Hepatocyte (in vitro differentiated cells): Measurements from ENCODE around the gene MAGI2. TPM values are rescaled to one million over a fixed set of nuclear protein-coding genes. Genes with fewer than 3 reads are reported as not detected.

Source experiments
- DNase-seq: peaks from one replicate; pipeline ENCODE4 v3.0.0-alpha.2; 2016; ENCODE audit warnings: low spot score
- H2AFZ ChIP-seq: fragments of 200-600 bp; sonication (generic); 2 replicates; pipeline ENCODE4 v1.6.0; 2016; ENCODE audit warnings: antibody characterized with exemption, mild to moderate bottlenecking
- H3K27ac ChIP-seq: fragments of 200-600 bp; sonication (generic); 2 replicates; pipeline ENCODE4 v1.5.1; 2016; ENCODE audit warnings: mild to moderate bottlenecking
- H3K27me3 ChIP-seq: fragments of 200-600 bp; sonication (generic); 2 replicates; pipeline ENCODE4 v1.6.1; 2016
- H3K36me3 ChIP-seq: fragments of 200-600 bp; sonication (generic); replicated peaks from 2 replicates; pipeline ENCODE4 v1.5.1; 2016; ENCODE audit warnings: low read depth; ENCODE audit not compliant: insufficient read depth
- H3K4me1 ChIP-seq: fragments of 200-600 bp; sonication (generic); 2 replicates; pipeline ENCODE4 v1.5.1; 2016; ENCODE audit warnings: mild to moderate bottlenecking, moderate library complexity; ENCODE audit not compliant: insufficient read depth
- H3K4me2 ChIP-seq: fragments of 200-600 bp; sonication (generic); 2 replicates; pipeline ENCODE4 v1.6.0; 2016
- H3K4me3 ChIP-seq: fragments of 200-600 bp; sonication (generic); 2 replicates; pipeline ENCODE4 v1.5.1; 2016; ENCODE audit warnings: mild to moderate bottlenecking
- H3K79me2 ChIP-seq: fragments of 200-600 bp; sonication (generic); 2 replicates; pipeline ENCODE4 v1.6.0; 2017; ENCODE audit warnings: mild to moderate bottlenecking
- H3K9me2 ChIP-seq: fragments of 200-600 bp; sonication (generic); replicated peaks from 2 replicates; pipeline ENCODE4 v1.6.0; 2017; ENCODE audit warnings: mild to moderate bottlenecking; ENCODE audit not compliant: insufficient read depth
- H3K9me3 ChIP-seq: fragments of 200-600 bp; sonication (generic); 2 replicates; pipeline ENCODE4 v1.5.1; 2016; ENCODE audit warnings: low read depth, mild to moderate bottlenecking
- H4K20me1 ChIP-seq: fragments of 200-600 bp; sonication (generic); 2 replicates; pipeline ENCODE4 v1.6.0; 2016; ENCODE audit warnings: mild to moderate bottlenecking; ENCODE audit not compliant: insufficient read depth, poor library complexity, severe bottlenecking
- CTCF ChIP-seq: fragments of 200-600 bp; sonication (generic); IDR thresholded peaks from 2 replicates; pipeline ENCODE4 v1.5.1; 2016; ENCODE audit warnings: antibody characterized with exemption, mild to moderate bottlenecking; ENCODE audit not compliant: poor library complexity
- EZH2 ChIP-seq: fragments of 200-600 bp; sonication (generic); IDR thresholded peaks from 2 replicates; pipeline ENCODE4 v1.6.1; 2016; ENCODE audit warnings: antibody characterized with exemption, mild to moderate bottlenecking, borderline replicate concordance
- EZH2phosphoT487 ChIP-seq: fragments of 200-600 bp; sonication (generic); IDR thresholded peaks from one replicate; pipeline ENCODE4 v1.6.1; 2018; ENCODE audit warnings: antibody characterized with exemption, mild to moderate bottlenecking, low read depth, moderate library complexity; ENCODE audit not compliant: unreplicated experiment, severe bottlenecking
- WGBS: methylation state at CpG from one replicate; pipeline ENCODE4 v1.1.6; 2016; ENCODE audit warnings: low lambda C conversion rate; ENCODE audit errors: missing lambda C conversion rate; 5-methylcytosine and 5-hydroxymethylcytosine counted together
- polyA plus RNA-seq: library from polyadenylated mRNA; unstranded; fragments of >200 nt; fragmentation: Nextera tagmentation; extraction: Ambion mirVana; gene quantifications from 2 replicates; pipeline ENCODE4 v1.2.1, GENCODE V29; 2016
- total RNA-seq: library from RNA; depleted of rRNA; stranded (reverse); fragments of >200 nt; gene quantifications from 2 replicates; pipeline ENCODE4 v1.2.3, GENCODE V29; 2014

Gene MAGI2
- total and polyA plus RNA-seq, 2 experiments from 2014 or later = 3.1 to 6.7 TPM

GRCh38 chr7:79410345-79410744, 43.1 kb downstream of the MAGI2 start:
- Histone ChIP-seq H3K9me3 (no peaks in the 10 kb centered on the region), H4K20me1 (no peaks in the 10 kb centered on the region), H3K79me2 (no peaks in the 10 kb centered on the region), H3K4me3 (no peak overlapping the region), H3K4me2 (no peak overlapping the region), H3K27ac (no peak overlapping the region), H2AFZ (no peak overlapping the region), H3K9me2 (no peaks in the 10 kb centered on the region), H3K36me3 (no peaks in the 10 kb centered on the region), H3K27me3 (no peaks in the 10 kb centered on the region), H3K4me1 (peaks cover 4% of the 10 kb centered on the region)
- no peak for DNase-seq
- TF ChIP-seq CTCF (no peak), EZH2phosphoT487 (no peak), EZH2 (no peak)

DNA sequence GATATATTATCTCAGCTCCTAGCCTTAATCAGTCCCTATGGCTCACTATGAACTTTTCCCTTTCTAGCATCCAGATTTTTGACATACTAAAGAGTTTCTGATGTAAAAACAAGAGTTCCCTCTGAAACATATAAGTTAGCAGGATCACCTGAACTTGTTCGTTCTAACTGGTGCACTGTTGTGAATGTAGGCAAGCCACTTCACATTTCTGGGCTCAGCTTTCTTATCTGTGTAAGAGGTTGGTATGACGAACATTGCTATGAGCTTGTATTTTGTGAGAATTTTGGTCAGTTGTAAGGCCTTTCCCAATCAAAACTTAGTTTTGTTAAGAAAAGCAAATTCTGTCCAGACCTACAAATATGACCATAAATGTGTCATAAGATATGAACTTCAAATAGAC, 46.1 kb downstream of the MAGI2 start:
- no peak overlapping the region for H2AFZ ChIP-seq
- no peak overlapping the region for H3K4me2 ChIP-seq

GRCh38 chr7:79406371-79406770, 47.1 kb downstream of the MAGI2 start:
- Histone ChIP-seq H3K9me2 (no peaks in the 10 kb centered on the region), H3K4me2 (no peak overlapping the region), H3K4me3 (no peak overlapping the region), H2AFZ (no peak overlapping the region), H4K20me1 (no peaks in the 10 kb centered on the region), H3K36me3 (no peaks in the 10 kb centered on the region), H3K27ac (no peak overlapping the region), H3K9me3 (no peaks in the 10 kb centered on the region), H3K79me2 (no peaks in the 10 kb centered on the region), H3K4me1 (peaks cover 5% of the 10 kb centered on the region), H3K27me3 (no peaks in the 10 kb centered on the region)
- no peak for DNase-seq
- no peak for TF ChIP-seq EZH2
- TF ChIP-seq EZH2phosphoT487 = no peak
- TF ChIP-seq CTCF = no peak
- 66% methylated on average over 2 of the region's 2 CpGs for WGBS

More for the DNA sequence above, 46.1 kb downstream of the MAGI2 start:
- Histone ChIP-seq H3K79me2 (no peaks in the 10 kb centered on the region), H3K4me3 (no peak overlapping the region), H3K4me1 (peaks cover 5% of the 10 kb centered on the region), H3K9me3 (no peaks in the 10 kb centered on the region), H3K27ac (no peak overlapping the region), H4K20me1 (no peaks in the 10 kb centered on the region), H3K36me3 (no peaks in the 10 kb centered on the region), H3K9me2 (no peaks in the 10 kb centered on the region), H3K27me3 (no peaks in the 10 kb centered on the region)
- no peak for DNase-seq
- TF ChIP-seq EZH2 = no peak
- no peak for TF ChIP-seq EZH2phosphoT487
- no peak for TF ChIP-seq CTCF
- 85% methylated on average over 2 of the region's 2 CpGs for WGBS

- TF ChIP-seq CTCF (no peak), EZH2phosphoT487 (no peak), EZH2 (no peak)
- Histone ChIP-seq H3K36me3 (no peaks in the 10 kb centered on the region), H2AFZ (no peak overlapping the region), H3K4me2 (no peak overlapping the region), H3K4me3 (no peak overlapping the region), H4K20me1 (no peaks in the 10 kb centered on the region), H3K27ac (no peak overlapping the region), H3K79me2 (no peaks in the 10 kb centered on the region), H3K9me3 (no peaks in the 10 kb centered on the region), H3K9me2 (no peaks in the 10 kb centered on the region), H3K4me1 (peaks cover 5% of the 10 kb centered on the region), H3K27me3 (no peaks in the 10 kb centered on the region)
- no peak for DNase-seq
Observed at GRCh38 chr7:79405368-79405767, 48.1 kb downstream of the MAGI2 start.
